ENCODE data around the gene HOXB8.

The HOXB8 gene

DNA sequence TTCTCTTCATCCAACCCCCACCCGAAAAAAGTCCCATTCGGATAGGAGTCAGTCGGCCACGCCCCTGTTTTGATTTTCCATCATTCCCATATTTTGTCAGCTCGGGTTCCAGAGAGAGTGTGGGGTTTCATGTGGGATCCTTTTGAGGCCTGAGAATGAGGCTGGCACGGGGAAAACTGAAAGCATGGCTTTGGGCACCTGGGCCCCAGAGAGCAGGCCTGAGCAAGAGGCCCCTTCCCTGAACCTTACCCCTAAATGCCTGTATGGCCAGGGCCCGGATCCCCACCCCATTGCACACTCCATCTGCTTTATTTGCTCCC lies 32.4 kb downstream of the HOXB8 start:
- DNase-seq = no peak

DNA sequence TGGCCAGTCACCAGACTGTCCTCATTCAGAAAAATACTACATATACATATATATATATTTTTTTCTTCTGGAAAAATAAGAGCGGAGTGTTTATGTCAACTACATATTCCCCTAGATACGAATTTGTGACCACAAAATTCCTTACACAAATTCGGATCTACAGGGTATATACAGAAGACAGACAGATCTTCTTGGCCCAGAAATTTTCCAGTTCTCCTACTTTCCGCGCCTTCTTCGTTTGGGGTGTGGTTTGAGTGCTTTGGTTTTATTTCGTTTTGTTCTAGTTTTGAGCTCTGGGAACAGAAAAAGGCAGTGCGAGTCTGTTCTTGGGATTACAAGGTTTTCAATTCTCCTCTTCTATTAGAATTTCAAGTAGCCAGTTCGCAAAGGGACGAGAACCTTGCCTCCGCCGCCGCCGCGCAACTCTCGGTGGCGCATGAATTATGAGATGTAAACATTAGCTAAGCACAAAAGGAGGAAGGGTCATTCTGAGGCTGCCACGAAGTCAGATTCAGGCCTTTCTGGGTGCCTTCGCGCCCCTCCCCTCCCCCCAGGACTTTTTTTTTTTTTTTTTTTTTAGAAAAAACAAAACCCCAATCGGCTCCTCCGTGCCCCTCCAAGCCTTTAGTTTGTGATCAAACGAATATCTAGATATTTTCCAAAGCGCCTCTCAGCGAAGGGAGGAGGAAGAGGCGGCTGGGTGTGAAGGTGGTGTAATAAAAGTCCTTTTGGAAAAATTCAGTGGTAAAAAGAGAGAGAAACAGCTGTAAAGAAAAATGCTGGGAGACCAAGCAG lies 35.1 kb downstream of the HOXB8 start:
- DNase-seq = no peak

- DNase-seq = no peak
Observed at GRCh38 chr17:48579471-48579759, 35.7 kb downstream of the HOXB8 start.

GRCh38 chr17:48578616-48579470 lies 36.2 kb downstream of the HOXB8 start:
- peak; percentile 75 for DNase-seq

DNA sequence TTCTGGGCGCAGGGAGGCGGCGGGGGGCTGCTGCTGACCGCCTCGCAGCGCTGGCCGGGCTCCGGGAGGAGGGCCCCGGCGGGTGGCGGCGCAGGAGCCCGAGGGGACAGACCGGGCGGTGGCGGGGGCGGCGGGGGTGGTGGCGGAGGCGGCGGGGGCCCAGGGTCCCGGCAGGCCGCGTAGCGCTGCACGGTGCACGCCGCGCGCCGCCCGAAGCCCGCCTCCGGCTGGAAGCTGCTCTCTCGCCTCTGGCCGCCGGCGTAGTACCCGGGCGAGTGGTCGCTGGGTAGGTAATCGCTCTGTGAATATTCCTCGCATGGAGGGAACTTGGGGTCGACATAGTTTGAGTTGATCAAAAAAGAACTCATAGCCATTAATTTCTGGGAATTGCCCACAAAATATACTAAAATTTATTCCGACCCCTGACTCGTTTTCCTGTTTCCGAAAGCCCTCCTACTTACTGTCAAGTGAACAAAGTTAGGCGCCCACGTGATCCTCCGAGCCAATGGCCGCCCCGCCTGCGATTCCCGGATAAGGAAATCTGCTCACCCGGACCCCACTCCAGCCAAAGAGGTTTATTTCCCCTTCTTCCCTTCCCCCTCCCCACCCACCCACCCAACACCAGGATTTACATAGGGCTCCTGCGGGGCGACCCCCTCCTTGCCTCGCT lies 37.0 kb downstream of the HOXB8 start, which contains the start of gene HOXB4:
Gene HOXB4 (minus strand): TSS at position 405 of the 670 bp plus-strand sequence. CDS start 31 bp downstream, at position 374.
- peak; percentile 92 for DNase-seq

- DNase-seq = peak; percentile 68
Observed at GRCh38 chr17:48577330-48577945, 37.7 kb downstream of the HOXB8 start.

DNA sequence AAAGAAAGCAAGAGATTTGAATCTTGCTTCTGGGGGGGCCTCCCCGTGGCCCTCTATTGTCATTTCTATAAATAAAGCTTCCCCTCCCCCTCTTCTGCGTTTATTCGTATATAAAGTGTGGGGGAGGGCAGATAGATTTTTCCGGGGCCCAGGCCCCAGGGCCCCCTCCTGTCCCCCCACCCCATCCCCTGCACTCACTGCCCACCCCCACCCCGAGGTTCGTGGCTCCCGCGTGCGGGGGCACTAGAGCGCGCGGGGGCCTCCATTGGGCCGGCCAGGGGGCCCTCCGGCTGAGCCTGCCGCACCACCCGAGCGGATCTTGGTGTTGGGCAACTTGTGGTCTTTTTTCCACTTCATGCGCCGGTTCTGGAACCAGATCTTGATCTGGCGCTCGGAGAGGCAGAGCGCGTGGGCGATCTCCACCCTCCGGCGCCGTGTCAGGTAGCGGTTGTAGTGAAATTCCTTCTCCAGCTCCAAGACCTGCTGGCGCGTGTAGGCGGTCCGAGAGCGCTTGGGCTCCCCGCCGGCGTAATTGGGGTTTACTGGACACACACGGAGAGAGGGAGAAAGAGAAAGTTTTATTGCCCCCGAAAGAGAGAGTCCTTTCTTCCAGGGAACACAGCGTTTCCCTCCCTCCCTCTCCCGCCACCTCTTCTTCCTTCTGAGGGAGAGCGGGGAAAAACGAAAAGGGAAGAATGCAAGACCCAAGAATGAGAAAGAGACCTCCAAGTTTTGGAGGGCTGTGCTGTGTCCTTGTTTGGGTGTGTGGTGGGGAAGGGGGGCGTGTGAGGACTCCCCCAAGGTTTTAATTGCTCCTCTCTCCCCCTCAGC lies 38.4 kb downstream of the HOXB8 start:
- DNase-seq = peak; percentile 82

DNA sequence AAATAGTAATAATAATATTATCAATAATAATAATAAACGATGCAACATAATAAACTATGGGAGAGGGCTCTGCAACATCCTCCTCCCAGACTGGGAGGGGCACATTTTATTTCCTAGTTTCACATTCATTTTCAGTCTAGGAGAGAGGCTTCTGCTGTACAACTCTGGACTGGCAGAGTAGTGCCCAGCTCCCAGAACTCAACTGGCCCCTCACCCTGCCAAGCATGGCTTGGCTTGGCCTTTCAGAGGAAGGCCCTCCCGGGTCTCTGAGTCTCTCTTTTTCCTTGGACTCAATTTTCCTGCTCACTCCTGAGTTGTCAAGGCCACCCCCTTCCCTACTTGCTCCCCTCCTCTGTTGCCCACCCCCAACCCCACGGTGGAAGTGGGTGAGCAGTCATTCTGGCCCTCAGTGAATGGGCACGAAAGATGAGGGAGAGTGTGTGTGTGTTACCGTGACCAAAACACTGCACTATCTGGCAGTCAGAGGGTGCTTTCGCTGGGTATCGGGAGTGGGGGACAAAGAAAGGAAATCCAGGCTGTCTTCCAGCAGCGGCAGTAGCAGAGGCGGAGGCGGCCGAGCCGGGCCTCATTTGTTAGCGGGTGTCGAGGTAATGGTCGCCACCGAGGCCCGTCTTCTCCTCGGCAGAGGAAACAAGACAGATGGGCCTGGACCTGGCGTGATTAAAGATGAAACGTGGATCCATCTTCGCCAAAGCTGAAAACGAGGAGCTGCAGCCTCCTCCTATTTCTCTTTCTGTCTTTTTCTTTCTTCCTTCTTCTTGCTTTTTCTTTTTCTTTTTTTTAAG lies 39.2 kb downstream of the HOXB8 start:
- peak; percentile 59 for DNase-seq

DNA sequence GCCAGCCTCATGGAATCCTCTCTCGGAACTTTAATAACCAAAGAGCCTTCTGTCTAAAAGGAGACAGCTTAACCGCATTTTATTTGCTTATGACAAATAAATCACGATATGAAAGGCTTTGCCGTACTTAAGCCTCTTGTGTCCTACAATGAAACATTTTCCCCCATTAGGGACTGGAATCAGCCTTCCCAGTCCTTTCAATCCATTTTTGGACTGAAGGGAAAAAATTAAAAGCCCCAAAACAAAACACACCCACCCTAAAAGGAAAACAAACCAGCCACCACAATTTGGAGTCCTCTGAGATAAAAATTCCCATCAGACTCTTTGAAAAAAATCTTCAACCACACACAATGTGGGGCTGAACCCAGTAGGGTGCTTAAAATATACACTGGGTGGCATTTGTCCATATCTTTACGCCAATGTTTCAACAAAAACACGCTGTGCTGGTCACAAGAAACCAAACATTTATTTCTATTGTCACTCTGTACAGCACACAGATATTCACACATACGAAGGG lies 40.0 kb downstream of the HOXB8 start:
- DNase-seq = no peak

DNA sequence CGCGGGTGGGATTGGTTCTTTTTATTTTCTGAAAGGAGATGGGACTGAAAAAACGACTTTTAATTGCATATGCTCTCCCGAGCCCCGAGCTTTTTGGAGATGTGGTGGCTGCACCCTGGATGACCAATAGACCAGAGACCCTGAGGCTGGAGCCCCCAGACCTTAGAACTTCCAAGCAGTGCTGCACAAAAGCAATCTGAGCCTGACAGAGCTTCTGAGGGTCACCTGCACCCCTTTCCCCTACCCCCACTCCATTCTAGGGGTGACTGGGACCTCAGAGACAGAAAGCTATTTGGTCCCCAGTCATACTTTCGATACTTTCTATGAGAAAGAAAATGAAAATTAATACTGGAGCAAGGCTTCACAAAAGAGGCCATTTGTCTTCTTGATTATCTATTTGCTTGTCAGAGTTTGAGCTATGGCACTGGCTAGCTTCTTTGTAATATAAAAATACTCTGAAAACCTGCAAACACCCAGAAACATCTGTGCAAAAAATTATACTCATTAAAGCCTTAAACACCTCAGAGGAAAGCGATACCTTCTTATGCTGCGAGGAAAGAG lies 40.5 kb downstream of the HOXB8 start:
- no peak for DNase-seq

- DNase-seq = no peak
Observed at GRCh38 chr17:48571826-48572417, 43.2 kb downstream of the HOXB8 start.

GRCh38 chr17:48571024-48571818 lies 43.9 kb downstream of the HOXB8 start:
- DNase-seq = no peak

DNA sequence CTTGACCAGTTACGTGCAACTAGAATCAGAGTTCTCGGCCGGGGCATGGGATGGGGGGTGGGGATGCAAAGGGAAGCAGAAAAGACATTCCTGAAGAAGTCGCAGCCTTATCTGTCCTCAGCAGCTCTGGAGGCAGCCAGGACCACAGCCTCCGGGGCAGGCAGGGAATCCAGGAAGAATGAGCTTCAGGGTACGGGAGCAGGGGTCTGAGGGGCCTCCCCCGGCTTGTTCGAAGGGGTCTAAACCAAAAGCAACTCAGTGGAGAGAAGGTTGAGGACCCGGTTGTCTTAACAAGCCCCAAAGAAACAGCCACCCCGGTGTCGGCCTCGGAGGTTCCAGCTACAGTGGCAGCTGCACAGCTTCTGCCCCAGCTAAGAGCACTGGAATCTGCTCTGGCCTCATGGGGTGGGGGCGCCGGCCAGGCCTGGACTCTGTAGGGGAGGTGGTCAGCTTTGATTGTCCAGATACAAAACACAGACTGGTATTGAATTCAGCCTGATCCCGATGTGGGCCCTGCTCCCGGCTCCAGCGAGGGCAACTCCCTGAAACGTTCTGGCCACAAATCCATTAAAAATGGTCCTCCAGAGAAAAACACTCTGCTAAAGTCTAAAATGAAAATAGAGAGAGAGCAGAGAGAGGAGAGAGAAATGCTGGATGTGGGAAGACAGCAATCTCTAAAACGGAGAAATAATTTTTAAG lies 44.6 kb downstream of the HOXB8 start:
- DNase-seq = no peak

- no peak for DNase-seq
Observed at GRCh38 chr17:48569674-48570324, 45.3 kb downstream of the HOXB8 start.

DNA sequence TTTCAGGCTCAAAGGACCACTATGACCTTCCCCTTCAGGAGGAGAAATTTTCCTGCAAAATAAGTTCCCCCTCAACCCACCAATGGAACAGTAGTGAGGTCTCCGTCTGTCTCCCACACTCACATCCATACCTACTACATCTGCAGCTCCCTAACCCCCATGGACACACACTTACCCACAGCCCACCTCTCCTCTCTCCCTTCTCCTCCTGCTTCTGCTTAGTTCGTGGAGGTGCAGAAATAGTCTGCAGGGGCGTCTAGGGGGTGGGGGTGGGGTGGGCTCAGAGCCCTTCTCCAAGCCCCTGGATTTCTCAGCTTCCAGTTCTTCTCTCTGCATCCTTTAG lies 45.9 kb downstream of the HOXB8 start:
- no peak for DNase-seq

DNA sequence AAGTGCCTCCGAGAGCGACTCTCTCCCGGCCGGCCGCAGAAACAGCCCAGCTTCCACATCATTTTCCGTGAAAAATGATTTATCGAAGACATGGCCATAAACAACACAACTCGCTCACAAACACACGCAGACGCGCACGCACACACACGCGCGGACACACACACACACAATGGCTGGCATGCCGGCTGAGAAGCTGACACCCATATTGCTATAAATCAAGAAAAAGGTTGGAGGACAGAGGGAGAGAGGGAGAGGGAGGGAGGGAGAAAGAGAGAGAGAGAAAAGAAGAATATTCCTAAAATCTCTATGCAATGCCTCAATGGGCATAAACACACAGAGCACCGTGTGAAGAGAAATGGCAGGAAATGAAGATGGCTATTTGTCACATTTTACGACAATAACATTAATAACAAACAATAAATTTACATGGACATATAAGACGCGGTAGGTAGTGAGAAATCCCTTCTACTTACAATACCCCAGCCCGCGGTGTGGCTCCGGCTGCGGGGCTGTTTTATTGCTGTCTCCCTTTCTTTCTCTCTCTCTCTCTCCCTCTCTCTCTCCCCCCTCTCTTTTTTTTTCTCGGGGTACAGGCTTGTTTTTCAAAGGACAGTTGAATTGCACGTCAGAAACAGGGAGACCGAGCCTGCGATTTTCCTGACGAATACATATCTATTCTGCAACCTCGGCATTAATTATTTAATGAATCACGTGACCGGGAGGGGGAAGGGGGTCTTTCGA lies 46.4 kb downstream of the HOXB8 start:
- no peak for DNase-seq

DNA sequence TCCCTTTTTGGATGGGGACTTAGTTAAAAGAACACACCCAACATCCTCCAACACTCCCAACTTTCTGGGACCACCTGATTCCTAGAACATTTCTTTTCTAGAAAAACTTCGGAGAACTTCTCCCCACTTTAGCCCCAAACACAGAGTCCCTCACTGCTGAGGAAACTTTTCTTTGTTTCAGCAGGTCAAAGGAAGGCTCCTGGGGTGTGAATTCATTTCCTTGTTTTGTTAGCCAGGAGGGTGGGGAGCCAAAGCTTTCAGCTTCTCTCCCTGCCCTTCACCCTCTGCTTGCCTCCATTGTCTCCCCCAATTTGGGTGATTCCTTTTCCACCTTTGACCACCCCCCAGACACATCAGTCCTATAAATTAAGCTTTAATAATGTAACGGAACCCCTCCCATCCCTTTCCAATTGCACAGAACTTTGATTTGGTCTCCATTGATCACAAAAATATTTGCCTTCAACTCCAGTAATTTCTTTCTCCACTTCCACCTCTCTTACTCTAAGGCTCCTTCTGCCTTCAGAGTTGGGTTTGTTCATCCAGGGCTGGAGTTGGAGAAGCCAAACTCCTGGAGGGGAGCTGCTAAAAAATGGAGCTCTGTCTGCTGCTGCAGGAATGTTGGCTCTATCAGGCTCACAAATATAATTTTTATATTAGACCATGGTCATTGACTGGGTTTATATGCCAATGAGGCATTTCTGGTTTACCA lies 47.3 kb downstream of the HOXB8 start:
- no peak for DNase-seq

Measured in OCI-M1 (cell line).